ENCODE data around the gene LIG3.
"Not testable (repeated sequence)": the region's sequence is repeated elsewhere in the genome, so short reads cannot be mapped to it uniquely, and the experiment has no call there.

LIG3 gene

DNA sequence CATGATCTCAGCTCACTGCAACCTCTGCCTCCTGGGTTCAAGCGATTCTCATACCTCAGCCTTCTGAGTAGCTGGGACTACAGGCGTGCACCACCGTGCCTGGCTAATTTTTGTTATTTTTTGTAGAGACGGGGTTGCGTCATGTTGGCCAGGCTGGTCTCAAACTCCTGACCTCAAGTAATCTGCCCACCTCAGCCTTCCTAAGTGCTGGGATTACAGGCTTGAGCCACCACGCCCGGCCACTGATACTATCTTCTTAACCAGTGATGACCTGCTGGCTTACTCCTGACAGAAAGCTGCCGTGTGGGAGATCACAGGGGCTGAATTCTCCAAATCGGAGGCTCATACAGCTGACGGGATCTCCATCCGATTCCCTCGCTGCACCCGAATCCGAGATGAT, 20.7 kb downstream of the LIG3 start:
- DNase-seq, result not testable (repeated sequence)

GRCh38 chr17:35001549-35001948, 21.2 kb downstream of the LIG3 start:
- DNase-seq, result no peak

DNA sequence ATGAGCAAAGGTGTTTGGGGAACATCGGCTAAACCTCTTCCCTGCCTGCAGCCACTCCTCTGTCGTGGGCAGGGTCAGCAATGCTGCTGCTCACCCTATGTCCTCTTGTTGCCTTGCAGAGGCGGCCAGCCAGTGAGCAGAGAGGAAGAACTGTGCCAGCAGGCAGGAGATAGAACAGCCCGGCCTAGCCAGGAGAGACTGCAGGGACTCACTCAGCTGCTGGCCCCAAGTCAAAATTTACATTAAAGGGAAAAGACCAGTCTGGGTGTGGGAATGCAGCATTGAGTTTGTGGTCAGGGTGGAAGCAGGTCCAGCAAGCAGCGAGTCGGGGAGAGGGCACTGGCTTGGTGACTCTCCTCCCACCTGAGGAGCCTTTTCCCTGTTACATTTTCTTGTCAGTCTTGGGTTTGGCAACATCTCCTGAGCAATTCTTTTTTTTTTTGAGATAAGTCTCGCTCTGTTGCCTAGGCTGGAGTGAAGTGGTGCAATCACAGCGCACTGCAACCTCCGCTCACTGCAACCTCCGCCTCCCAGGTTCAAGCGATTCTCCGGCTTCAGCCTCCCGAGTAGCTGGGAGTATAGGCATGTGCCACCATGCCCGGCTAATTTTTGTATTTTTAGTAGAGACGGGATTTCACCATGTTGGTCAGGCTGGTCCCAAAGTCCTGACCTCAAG, 22.7 kb downstream of the LIG3 start:
- DNase-seq, result no peak

- no peak for DNase-seq
These were observed 23.5 kb downstream of the LIG3 start for GRCh38 chr17:35003778-35004177.

DNA sequence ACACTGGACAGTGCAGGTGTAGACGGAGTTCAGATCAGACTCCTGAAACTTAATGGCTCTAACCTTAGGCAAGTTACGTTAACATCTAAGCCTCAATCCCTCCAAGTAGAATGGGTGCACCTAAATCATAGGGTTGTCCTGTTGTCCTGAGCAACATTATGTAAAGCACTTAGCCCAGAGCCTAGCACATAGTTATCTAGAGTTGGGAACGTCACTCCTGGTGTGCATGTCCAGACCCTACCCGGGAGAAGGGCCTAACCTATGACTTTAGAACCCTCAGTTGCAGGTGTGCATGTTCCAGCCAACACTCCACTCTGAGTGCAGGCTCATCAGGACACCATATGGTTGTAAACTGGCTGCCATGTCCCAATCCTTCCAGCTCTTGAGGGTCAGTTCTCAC, 26.0 kb downstream of the LIG3 start:
- DNase-seq, result no peak

DNA sequence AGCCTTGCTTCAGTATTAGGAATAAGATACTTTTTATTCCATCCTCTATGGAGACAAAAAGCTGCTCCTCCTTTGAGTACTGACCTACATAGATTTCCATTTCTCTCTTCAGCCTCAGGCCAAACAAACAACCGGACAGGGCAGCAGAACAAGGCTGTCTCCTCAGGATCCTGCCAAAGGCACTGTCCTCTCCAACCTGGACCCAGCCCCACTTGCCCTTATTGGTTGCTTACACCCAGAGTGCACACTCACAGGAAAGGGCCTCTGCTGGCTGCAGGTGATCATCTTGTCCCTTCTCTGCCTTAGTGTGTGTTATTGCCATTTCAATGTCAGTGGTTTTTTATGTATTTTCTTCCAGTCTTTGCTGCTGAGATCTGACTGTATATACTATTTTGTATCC, 26.6 kb downstream of the LIG3 start:
- no peak for DNase-seq

- no peak for DNase-seq
These were observed 29.8 kb downstream of the LIG3 start for GRCh38 chr17:35010093-35010492.

GRCh38 chr17:35011671-35012216, 31.4 kb downstream of the LIG3 start:
- DNase-seq, result no peak

GRCh38 chr17:35016369-35016768, 36.1 kb downstream of the LIG3 start:
- DNase-seq, result no peak

- DNase-seq, result no peak
These were observed 36.7 kb downstream of the LIG3 start for GRCh38 chr17:35017021-35017420.

DNA sequence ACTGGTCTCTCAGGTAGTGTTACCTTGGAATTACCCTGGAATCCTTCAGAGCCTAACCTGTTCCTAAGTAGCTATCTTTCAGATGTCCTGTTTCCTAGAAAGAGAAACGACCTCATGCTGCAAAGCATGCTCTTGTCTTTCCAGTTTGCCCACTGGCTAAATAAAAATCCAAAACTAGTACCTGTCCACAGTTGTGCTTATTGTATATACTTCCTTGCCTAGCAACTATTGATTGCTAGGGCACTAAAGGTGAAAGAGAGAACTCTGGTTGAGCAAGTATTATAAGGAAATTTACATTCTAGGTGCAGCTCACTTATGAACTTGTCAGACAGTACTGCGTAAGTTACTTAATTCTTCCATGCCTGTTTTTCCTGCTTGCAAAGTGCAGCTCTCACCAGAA, 38.5 kb downstream of the LIG3 start:
- DNase-seq, result no peak

DNA sequence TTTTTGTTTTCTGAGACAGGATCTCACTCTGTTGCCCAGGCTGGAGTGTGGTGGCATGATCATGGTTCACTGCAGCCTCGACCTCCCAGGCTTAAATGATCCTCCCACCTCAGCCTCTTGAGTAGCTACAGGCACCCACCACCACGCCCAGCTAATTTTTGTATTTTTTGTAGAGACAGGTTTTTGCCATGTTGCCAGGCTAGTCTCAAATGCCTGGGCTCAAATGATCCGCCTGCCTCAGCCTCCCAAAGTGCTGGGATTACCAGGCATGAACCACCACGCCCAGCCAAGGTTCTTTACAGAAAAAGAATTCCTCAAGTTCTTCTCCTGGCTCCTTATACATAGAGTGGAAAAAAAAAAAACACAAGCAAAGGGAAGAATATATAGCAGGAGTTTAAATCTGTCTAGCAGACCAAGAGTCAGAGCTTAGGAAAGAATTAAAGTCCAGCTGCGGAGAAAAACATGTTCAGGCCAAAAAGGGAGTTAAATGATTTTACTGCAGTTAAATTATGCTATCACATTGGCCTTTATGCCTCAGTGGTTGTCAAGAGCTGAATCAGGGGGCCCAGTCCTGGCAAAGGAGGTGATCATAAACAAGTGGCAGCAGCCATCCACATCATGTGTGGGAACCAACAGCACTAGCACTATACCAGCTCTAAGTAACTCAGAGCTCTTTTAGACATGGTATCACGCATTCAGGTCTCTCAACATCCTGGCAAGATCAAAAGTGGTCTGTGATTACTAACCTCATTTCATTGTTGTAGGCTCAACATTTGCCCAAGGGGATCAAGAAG, 39.3 kb downstream of the LIG3 start:
- no peak for DNase-seq

- no peak for DNase-seq
These were observed 41.4 kb downstream of the LIG3 start for GRCh38 chr17:35021520-35022380.

- DNase-seq, result no peak
These were observed 42.3 kb downstream of the LIG3 start for GRCh38 chr17:35022536-35023063.

GRCh38 chr17:35023538-35023937, 43.2 kb downstream of the LIG3 start:
- no peak for DNase-seq

GRCh38 chr17:35025541-35025940, 45.2 kb downstream of the LIG3 start:
- no peak for DNase-seq

DNA sequence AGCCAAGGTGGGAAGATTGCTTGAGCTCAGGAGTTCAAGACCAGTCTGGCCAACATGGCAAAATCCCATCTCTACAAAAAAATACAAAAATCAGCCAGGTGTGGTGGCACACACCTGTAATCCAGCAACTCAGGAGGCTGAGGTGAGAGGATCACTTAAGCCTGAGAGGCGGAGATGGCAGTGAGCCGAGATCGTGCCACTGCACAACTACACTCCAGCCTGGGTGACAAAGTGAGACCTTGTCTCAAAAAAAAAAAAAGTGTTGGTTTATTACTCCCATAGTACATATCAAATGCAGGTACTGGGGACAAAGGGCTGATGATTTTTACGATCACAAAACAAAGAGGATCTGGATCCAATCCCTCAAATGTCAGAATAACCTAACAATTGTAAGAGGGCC, 47.8 kb downstream of the LIG3 start:
- not testable (repeated sequence) for DNase-seq

DNA sequence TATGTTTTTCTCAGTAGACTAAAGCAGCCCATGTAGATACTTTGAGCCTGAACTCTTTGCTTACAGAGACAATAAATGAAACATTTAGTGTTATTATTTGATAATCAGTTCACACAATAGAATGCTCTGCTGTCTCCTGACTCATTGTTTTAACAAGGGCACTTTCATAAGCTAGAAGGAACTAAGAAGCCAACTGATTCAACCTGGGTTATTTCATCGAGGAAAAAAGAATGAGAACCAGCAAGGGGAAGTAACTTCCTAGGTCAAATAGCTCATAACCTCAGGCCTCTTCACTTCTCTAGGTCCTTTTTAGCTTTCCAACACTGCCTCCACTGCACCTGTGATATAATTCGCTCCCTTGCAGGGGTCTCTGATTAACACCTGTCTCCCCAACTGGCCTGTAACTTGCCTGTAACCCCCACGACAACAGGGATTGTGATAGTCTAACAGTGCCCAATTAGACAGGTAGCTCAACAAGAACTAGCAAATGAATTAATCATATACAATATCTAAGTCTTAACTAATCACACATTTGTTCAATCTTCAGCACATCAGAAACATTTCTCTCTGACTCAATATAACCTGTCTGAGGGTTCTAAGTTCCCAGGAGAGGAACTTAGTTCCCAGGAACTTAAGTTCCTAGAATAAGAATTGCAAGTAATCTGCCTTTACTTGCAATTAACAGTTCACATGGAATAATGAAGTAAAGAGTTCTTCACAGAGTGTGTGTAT, 48.4 kb downstream of the LIG3 start:
- no peak for DNase-seq

DNA sequence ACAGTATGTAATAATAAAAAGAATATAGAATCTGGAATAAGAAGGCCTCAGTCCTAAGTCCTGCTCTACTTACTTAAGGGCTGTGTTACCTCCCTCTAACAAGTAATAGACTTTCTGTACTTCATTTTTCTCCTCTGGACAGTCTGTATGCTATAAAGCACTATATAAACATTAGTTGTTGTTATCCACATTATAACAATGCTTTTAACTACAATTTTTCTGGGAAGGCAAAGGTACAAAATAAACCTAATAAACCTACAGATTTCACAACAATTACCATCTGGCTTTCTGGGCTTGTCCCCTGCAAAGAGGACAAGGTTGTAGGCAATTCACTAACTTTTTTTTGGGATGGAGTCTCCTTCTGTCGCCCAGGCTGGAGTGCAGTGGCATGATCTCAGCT, 50.5 kb downstream of the LIG3 start:
- DNase-seq, result no peak

DNA sequence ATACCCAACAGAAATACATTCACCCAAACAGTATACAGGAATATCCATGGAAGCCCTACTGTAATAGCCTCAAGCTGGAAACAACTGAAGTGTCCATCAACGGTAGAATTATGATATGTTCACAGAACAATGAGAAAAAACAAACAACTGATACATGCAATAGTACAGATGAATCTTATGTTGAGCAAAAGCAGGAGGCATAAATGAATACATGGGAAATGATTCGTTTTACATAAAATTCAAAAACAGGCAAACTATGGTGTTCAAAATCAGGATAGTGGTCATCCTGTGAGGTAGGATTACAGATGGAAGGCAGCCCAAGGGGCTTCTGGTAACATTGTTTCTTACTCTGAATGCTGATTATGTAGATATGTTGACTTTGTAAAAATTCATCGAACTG, 58.1 kb downstream of the LIG3 start:
- no peak for DNase-seq

DNA sequence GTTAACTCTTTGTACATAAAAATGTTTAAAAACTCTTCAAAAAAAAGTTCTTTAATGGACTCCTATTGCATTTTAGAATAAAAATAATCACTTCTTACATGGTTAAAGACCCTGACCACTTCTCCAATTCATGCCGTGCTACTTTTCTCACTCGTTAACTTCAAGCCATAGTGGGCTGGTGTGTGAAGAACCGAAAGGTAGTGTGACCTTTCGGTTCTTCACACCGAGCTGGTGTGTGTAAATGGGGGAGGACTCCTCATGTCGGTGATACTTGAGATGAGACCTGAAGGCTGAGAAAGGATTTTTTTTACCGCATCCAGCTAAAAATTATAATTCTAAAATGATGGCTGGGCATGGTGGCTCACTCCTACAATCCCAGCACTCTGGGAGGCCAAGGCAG, 61.1 kb downstream of the LIG3 start:
- no peak for DNase-seq

DNA sequence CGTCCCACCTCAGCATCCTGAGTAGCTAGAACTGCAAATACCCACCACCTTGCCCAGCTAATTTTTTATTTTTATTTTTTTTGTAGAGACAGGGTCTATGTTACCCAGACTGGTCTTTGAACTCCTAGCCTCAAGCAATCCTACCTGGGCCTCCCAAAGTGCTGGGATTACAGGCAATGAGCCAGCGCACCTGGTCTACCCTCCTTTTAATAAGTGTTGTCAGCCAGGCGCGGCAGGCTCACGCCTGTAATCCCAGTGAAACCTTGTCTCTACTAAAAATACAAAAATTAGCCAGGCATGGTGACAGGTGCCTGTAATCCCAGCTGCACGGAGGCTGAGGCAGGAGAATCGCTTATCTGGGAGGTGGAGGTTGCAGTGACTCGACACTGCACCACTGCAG, 63.9 kb downstream of the LIG3 start:
- DNase-seq, result no peak

Data from hematopoietic multipotent progenitor cell treated with erythropoietin and hydrocortisone succinate and interleukin-3 and kit ligand, for 8 days (in vitro differentiated cells).